ENCODE results near the gene QRICH1. TPM values are rescaled to one million over a fixed set of nuclear protein-coding genes. Genes with fewer than 3 reads are reported as not detected.

Gene QRICH1
- total RNA-seq, 4 donors from 2014 or later = 79.8 to 342 (median 98.3) TPM

- Histone ChIP-seq H3K4me3 (replicated peaks in 1 of 3) (no peak overlapping the region), H3K9me3 (no peaks in the 10 kb centered on the region), H3K27me3 (no peaks in the 10 kb centered on the region), H3K4me1 (peaks cover 7 to 8% of the 10 kb centered on the region in 2 donors), H3K27ac (no peak overlapping the region), H3K36me3 (peaks cover 14 to 34% of the 10 kb centered on the region in 2 donors)
- DNase-seq = no peak
- WGBS, 2 donors = 94 to 99% methylated on average over 7 of the region's 7 CpGs
- TF ChIP-seq POLR2A (IDR thresholded peaks at IDR 0.05) (no peak), CTCF (IDR thresholded peaks at IDR 0.05) (no peak)
- intact Hi-C loops (cut with DNase I) = no loop called here
Observed at GRCh38 chr3:48985831-48986376, 108.0 kb downstream of the QRICH1 start.

- H3K4me1 ChIP-seq = peaks cover 6 to 8% of the 10 kb centered on the region in 2 donors
- intact Hi-C loops (cut with DNase I) = no loop called here
- no peaks in the 10 kb centered on the region for H3K27me3 ChIP-seq
- peaks cover 25 to 47% of the 10 kb centered on the region in 2 donors for H3K36me3 ChIP-seq
- no peak overlapping the region for H3K27ac ChIP-seq
- DNase-seq = no peak
- H3K4me3 ChIP-seq (replicated peaks in 1 of 3) = no peak overlapping the region
- TF ChIP-seq POLR2A (IDR thresholded peaks at IDR 0.05) (no peak), CTCF (IDR thresholded peaks at IDR 0.05) (no peak)
- H3K9me3 ChIP-seq = no peaks in the 10 kb centered on the region
Observed at GRCh38 chr3:48984663-48985062, 109.2 kb downstream of the QRICH1 start.

- Histone ChIP-seq H3K36me3 (peaks cover 29 to 55% of the 10 kb centered on the region in 2 donors), H3K27me3 (no peaks in the 10 kb centered on the region), H3K4me1 (no peaks in the 10 kb centered on the region), H3K27ac (no peak overlapping the region), H3K9me3 (no peaks in the 10 kb centered on the region), H3K4me3 (replicated peaks in 1 of 3) (no peak overlapping the region)
- DNase-seq = no peak
- TF ChIP-seq POLR2A (IDR thresholded peaks at IDR 0.05) (no peak), CTCF (IDR thresholded peaks at IDR 0.05) (no peak)
- WGBS, 2 donors = 94% methylated on average over 3 to 4 of the region's 4 CpGs
- intact Hi-C loops (cut with DNase I) = no loop called here
Observed at GRCh38 chr3:48983096-48983495, 110.8 kb downstream of the QRICH1 start.

- Histone ChIP-seq H3K9me3 (no peaks in the 10 kb centered on the region), H3K27me3 (no peaks in the 10 kb centered on the region), H3K4me1 (no peaks in the 10 kb centered on the region), H3K4me3 (replicated peaks in 1 of 3) (no peak overlapping the region), H3K36me3 (peaks cover 33 to 59% of the 10 kb centered on the region in 2 donors), H3K27ac (no peak overlapping the region)
- intact Hi-C loops (cut with DNase I) = no loop called here
- TF ChIP-seq POLR2A (IDR thresholded peaks at IDR 0.05) (no peak), CTCF (IDR thresholded peaks at IDR 0.05) (no peak)
- 78 to 87% methylated on average over 5 of the region's 5 CpGs for WGBS, 2 donors
- DNase-seq = no peak
Observed at GRCh38 chr3:48982686-48983085, 111.2 kb downstream of the QRICH1 start.

GRCh38 chr3:48982016-48982415 lies 111.9 kb downstream of the QRICH1 start:
- no peak overlapping the region for H3K27ac ChIP-seq
- intact Hi-C loops (cut with DNase I) = no loop called here
- H3K9me3 ChIP-seq = no peaks in the 10 kb centered on the region
- no peak overlapping the region for H3K4me3 ChIP-seq (replicated peaks in 1 of 3)
- H3K36me3 ChIP-seq = peaks cover 39 to 64% of the 10 kb centered on the region in 2 donors
- no peaks in the 10 kb centered on the region for H3K27me3 ChIP-seq
- TF ChIP-seq POLR2A (IDR thresholded peaks at IDR 0.05) = no peak
- no peak for TF ChIP-seq CTCF (IDR thresholded peaks at IDR 0.05)
- no peaks in the 10 kb centered on the region for H3K4me1 ChIP-seq
- DNase-seq = no peak
